ENCODE measurements around the gene NOP10.

- TF ChIP-seq, protein P1, sequence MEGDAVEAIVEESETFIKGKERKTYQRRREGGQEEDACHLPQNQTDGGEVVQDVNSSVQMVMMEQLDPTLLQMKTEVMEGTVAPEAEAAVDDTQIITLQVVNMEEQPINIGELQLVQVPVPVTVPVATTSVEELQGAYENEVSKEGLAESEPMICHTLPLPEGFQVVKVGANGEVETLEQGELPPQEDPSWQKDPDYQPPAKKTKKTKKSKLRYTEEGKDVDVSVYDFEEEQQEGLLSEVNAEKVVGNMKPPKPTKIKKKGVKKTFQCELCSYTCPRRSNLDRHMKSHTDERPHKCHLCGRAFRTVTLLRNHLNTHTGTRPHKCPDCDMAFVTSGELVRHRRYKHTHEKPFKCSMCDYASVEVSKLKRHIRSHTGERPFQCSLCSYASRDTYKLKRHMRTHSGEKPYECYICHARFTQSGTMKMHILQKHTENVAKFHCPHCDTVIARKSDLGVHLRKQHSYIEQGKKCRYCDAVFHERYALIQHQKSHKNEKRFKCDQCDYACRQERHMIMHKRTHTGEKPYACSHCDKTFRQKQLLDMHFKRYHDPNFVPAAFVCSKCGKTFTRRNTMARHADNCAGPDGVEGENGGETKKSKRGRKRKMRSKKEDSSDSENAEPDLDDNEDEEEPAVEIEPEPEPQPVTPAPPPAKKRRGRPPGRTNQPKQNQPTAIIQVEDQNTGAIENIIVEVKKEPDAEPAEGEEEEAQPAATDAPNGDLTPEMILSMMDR (optimal IDR thresholded peaks at IDR 0.05 in 1 of 3, IDR thresholded peaks at IDR 0.05 in 1 of 3, conservative IDR thresholded peaks at IDR 0.05 in 1 of 3; ENCODE audit: extremely low read depth in 1 of 3, insufficient read depth in 2 of 3, low read length in 3 of 3) = no peak
- no peak for TF ChIP-seq EZH2 (IDR thresholded peaks at IDR 0.05; ENCODE audit: low read length)
These were observed 4.6 kb downstream of the NOP10 start for GRCh38 chr15:34338347-34338746.

All from keratinocyte (primary cell).